Activated T-cell treated with anti-CD3 and anti-CD28 coated beads for 24 hours (primary cell): ENCODE data around the gene KIFC3.
A peak's percentile ranks its signal among the peaks of the same experiment; 100 is the strongest.
"Not testable (repeated sequence)": the region's sequence is repeated elsewhere in the genome, so short reads cannot be mapped to it uniquely, and the experiment has no call there.

Experiments
- DNase-seq: peaks from one replicate; pipeline ENCODE4 v3.0.0-alpha.2; 2020; ENCODE audit warnings: low read depth

KIFC3 gene

GRCh38 chr16:57802341-57803133 lies at the start of gene KIFC3:
Gene KIFC3, minus strand, starts transcription at chr16:57802491. Its CDS starts 4,248 bp downstream, at chr16:57798243.
- peak; percentile 51 for DNase-seq

- DNase-seq = no peak
These were observed 45.9 kb upstream of the KIFC3 start for GRCh38 chr16:57848181-57848580.

GRCh38 chr16:57846931-57847330 lies 44.6 kb upstream of the KIFC3 start:
- DNase-seq = not testable (repeated sequence)

GRCh38 chr16:57846078-57846697 lies 43.9 kb upstream of the KIFC3 start:
- DNase-seq = no peak

- DNase-seq = no peak
These were observed 42.8 kb upstream of the KIFC3 start for GRCh38 chr16:57845115-57845514.

- no peak for DNase-seq
These were observed 42.2 kb upstream of the KIFC3 start for GRCh38 chr16:57844416-57845030.

GRCh38 chr16:57843400-57843799 lies 41.1 kb upstream of the KIFC3 start:
- no peak for DNase-seq

GRCh38 chr16:57842601-57843000 lies 40.3 kb upstream of the KIFC3 start:
- no peak for DNase-seq

- DNase-seq = no peak
These were observed 38.5 kb upstream of the KIFC3 start for GRCh38 chr16:57840833-57841232.

GRCh38 chr16:57838161-57838560 lies 35.9 kb upstream of the KIFC3 start:
- DNase-seq = no peak

- no peak for DNase-seq
These were observed 35.2 kb upstream of the KIFC3 start for GRCh38 chr16:57837305-57838125.

GRCh38 chr16:57835439-57835838 lies 33.1 kb upstream of the KIFC3 start:
- DNase-seq = not testable (repeated sequence)

GRCh38 chr16:57834936-57835335 lies 32.6 kb upstream of the KIFC3 start:
- no peak for DNase-seq

- DNase-seq = no peak
These were observed 28.7 kb upstream of the KIFC3 start for GRCh38 chr16:57830890-57831484.

- DNase-seq = no peak
These were observed 27.7 kb upstream of the KIFC3 start for GRCh38 chr16:57829969-57830360.

GRCh38 chr16:57828272-57829161 lies 26.2 kb upstream of the KIFC3 start:
- no peak for DNase-seq

GRCh38 chr16:57826706-57827625 lies 24.7 kb upstream of the KIFC3 start:
- DNase-seq = no peak

- DNase-seq = no peak
These were observed 23.8 kb upstream of the KIFC3 start for GRCh38 chr16:57826052-57826451.

- no peak for DNase-seq
These were observed 23.2 kb upstream of the KIFC3 start for GRCh38 chr16:57825298-57826044.
